HG03565 (cell line): ENCODE data around the gene FBXL17.
A peak's percentile ranks its signal among the peaks of the same experiment; 100 is the strongest.

Experiments used
- ATAC-seq: cut with Tn5 transposase; IDR thresholded peaks from one replicate; pipeline ENCODE4 v1.9.1; 2021; ENCODE audit warnings: mild to moderate bottlenecking, moderate library complexity; ENCODE audit not compliant: unreplicated experiment

The FBXL17 gene

GRCh38 chr5:108375768-108376167, 6.1 kb downstream of the FBXL17 start:
- ATAC-seq, result no peak

- ATAC-seq, result no peak
These were observed 8.5 kb downstream of the FBXL17 start for GRCh38 chr5:108373426-108373825.

GRCh38 chr5:108372369-108372768, 9.5 kb downstream of the FBXL17 start:
- no peak for ATAC-seq

DNA sequence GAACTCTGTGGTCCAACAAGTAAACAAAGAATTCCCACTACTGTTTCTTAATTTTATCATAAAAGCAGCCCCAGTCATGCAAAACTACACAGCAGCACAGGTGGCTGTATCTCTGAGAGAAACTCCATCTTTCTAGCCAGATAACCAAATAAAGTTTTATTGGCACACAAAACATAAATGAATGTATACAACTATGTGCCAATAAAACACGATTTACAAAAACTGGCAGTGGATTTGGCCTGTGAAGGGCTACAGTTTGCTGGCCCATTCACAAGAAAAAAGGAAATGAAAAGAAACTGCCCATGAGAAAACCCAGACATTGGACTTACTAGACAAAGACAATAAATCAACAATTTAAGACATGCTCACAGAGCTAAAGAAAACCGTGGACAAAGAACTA, 10.6 kb downstream of the FBXL17 start:
- ATAC-seq, result no peak

DNA sequence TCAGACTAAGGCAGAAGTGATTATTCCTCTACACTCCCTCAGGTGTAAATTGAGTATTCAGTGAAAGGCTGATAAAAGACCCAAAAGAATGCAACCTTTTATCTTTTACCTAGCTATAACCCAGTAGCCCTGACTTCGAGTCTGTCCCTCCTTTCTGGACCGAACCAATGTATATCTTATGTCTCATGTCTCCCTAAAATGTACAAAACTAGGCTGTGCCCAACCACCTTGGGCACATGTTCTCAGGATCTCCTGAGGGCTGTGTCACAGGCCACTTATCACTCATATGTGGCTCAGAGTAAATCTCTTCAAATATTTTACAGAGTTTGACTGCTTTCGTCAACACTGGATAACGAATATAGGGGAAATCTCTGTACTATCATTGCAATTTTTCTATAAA, 12.7 kb downstream of the FBXL17 start:
- no peak for ATAC-seq

DNA sequence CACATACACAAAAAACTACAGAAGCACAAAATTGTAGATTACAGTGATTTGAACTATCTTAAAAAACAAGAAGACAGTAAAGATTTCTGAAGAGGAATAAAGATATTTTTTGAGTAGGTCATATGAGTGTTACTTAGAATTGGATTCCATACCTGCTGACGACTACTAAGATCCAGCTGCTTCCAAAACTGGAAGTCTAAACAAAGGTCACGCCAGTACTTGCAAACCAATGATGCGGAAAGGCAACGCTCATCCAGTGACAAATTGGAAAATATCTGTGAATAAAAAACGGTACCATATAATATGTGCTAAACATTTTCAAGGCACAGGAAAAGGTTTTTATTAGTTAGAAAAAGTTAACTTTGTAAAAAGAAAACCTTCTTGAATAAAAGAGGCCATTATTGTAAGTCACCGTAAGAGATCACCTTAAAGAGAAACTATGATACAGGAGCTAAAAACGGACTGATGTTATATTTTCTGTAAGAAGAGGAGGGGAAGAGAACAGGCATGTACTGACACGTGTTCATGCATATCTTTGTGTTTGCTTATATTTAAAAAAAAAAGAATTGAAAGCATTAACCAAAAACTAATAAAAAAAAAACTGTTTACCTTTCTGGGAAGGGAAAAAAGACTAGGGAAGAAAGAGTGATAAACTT, 14.1 kb downstream of the FBXL17 start:
- ATAC-seq, result no peak

DNA sequence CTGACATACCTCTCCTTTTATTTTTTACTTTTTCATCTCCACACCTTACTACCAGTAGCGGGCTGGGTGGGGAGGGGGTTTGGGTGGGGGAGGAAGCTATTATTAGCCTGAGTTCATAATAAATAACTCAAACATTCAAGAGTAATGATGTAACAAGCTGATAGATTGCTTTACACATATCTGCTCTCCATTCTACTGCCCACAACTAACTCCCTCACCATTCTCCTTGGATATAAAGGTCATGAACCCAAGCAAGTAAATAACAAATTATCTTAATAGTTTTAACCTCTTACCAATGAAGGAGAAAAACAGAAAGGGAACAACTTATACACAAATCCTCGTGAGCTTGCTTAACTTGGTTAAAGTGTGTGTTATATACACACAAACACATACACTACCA, 15.4 kb downstream of the FBXL17 start:
- no peak for ATAC-seq

DNA sequence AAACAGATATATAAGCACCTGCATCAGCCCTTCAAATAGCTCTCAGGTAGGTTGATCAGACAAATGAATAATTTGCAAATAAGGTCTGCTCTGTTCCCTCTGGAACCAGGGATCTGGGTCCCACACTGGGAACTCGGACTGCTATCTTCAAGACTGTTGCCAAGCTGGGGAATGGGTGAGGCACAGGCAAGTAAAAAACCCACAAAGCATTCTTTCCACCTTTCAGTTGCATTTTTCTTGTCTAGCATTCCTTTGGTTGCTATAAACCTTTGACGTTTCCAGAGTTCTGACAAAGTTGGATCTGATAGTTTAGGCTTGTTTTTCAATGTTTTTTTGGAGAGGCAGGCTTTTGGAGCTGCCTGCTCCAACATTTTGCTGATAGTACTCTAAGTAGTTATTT, 20.1 kb downstream of the FBXL17 start:
- no peak for ATAC-seq

DNA sequence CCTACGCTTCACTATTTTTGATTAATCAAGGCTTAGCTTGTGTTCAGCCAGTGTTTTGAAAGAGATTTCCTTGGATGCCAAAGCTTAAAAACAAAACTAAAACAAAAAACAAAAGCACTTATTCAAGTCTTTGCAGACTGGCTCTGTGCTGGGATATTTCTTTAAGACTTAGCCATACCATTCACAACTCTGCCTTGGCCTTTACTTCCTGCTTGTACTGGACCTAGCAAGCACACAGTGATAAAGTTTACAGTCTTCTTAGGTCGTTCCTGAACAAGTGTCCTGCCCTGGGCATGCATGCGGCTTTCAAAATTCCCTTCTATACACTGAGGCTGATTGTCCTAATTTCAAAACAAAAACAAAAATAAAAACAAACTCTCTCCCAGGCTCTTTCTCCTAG, 20.7 kb downstream of the FBXL17 start:
- ATAC-seq, result no peak

DNA sequence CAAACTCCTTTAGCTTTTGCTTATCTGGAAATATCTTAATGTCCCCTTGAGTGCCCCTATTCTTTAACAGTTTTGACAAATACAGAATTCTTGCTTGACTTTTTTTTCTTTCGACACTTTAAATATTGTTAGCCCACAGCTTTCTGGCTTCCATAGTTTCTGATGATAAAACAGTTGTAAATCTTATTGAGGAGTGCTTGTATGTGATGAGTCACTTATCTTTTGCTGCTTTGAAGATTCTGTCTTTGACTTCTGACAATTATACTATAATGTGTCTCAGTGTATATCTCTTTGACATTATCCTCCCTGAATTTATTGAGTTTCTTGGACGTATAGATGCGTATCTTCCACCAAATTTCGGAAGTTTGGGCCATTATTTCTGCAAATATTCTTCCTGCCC, 21.6 kb downstream of the FBXL17 start:
- ATAC-seq, result no peak

DNA sequence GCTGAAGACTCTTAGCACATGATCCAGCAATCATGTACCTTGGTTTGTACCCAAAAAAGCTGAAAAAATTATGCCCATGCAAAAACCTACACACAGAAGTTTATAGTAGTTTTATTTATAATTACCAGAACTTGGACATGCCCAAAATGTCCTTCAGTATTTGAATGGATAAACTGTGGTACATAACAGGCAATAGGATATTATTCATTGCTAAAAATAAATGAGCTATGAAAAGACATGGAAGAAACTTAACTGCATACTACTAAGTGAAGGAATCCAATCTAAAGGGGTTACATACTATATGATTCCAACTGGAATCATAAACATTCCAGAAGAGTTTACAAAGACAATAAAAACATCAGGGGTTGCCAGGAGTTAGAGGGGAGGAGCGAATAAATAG, 25.6 kb downstream of the FBXL17 start:
- no peak for ATAC-seq

DNA sequence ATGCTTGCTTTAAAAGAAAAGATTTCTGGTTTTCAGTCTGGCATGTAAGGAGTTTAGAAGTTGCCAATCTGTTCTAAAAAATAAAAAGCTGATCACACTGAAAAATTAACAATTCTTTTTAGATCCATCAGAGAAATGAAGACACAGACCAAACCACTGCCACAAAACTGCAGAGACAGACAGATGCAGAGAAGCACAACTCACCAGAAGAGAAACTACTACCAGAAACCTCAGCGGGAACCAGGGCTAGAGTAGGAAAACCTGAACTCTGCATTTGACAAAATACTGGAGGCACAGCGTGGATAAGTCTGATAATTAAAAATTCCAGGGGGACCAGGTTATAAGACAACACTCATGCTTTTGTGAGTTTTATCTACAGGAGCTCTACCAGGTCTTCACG, 28.8 kb downstream of the FBXL17 start:
- no peak for ATAC-seq

- ATAC-seq, result peak; percentile 74
These were observed 36.2 kb downstream of the FBXL17 start for GRCh38 chr5:108345541-108346171.

GRCh38 chr5:108344103-108344822, 37.6 kb downstream of the FBXL17 start:
- no peak for ATAC-seq

DNA sequence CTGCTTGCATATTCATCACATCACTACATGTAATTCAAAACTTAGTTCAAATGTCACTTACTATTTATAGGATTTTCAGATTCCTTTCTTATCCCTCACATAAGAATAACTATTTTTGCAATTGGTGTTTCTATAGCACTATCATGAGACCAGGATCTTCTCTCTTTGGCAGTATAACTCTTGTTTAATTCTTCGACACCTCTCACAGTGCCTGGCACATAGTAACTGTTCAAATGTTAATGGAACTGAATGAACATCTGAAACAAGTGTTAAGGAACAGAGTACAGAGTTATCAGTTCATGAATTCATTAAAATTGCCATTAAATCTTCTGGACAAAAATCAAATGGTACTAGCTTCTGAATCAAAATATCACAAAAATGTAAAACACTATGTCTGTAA, 40.0 kb downstream of the FBXL17 start:
- ATAC-seq, result no peak

DNA sequence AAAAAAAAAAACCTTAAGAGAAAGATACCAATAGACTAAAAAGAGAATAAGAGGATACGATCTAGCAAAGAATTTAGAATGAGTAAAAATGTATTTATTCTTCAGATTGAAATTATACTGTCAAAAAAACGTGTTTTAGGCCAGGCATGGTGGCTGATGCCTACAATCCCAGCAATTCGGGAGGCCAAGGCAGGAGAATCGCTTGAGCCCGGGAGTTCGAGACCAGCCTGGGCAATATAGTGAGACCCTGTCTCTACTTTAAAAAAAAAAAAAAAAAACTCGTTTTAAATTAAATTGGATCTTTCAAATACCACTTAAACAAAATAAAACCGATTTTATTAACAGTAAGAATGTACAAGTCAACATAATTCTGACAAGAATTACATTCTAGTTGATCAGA, 41.8 kb downstream of the FBXL17 start:
- ATAC-seq, result no peak

DNA sequence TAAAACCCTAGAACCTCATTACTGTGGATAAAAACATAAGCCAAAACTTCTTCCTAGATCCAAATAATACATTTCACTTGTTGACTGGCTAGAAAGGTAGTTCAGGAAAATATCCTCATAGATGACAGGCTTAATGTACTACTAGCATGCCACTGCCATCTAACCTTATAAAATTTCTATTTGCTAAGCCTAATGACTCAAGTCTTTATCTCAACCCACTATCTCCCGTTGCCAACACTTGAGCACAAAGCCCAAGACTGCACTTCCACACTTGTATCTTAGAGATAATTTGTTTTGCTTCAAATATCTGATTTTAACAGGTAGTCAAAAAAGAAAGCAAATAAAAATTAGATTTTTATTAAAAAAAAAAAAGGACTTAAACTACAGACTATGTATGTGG, 42.7 kb downstream of the FBXL17 start:
- no peak for ATAC-seq

DNA sequence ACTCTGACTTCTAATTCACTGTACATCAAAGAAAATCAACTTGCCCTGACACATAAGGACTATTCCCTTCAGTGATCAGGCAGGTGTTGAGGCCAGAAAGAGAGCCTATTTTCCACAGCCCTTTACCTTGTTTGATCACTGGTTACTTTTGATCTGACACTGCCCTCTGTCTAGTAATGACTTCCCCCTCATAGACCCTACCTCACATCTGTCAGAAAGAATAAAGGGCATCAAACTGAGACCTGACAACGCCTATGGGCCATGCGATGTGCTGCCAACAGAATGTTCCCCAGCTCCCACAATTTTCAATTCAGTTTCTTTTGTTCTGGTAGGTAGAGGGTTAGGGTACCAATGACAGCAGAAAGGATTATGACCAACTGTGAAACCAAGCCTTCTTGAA, 47.7 kb downstream of the FBXL17 start:
- no peak for ATAC-seq

DNA sequence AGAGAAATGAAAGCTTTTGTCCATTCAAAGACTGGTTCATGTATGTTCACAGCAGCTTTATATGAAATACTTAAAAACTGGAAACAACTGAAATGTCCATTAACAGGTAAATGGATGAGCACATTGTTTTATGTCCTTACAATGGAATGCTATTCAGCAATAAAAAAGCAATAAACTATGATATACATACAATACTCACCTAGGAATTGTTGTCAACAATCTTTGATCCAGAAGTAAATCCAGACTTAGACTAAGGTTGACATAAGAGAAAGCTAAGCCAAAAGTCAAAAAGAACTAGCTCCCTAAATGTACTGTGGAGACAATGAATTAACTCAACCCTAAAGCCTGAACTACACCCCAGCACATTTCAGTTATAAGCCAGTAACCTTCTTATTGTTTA, 54.9 kb downstream of the FBXL17 start:
- ATAC-seq, result no peak

- no peak for ATAC-seq
These were observed 57.0 kb downstream of the FBXL17 start for GRCh38 chr5:108324886-108325285.

- ATAC-seq, result no peak
These were observed 60.6 kb downstream of the FBXL17 start for GRCh38 chr5:108321341-108321740.

GRCh38 chr5:108320231-108320630, 61.7 kb downstream of the FBXL17 start:
- ATAC-seq, result no peak
